Measurements from ENCODE around the gene C14orf180.

Gene C14orf180

DNA sequence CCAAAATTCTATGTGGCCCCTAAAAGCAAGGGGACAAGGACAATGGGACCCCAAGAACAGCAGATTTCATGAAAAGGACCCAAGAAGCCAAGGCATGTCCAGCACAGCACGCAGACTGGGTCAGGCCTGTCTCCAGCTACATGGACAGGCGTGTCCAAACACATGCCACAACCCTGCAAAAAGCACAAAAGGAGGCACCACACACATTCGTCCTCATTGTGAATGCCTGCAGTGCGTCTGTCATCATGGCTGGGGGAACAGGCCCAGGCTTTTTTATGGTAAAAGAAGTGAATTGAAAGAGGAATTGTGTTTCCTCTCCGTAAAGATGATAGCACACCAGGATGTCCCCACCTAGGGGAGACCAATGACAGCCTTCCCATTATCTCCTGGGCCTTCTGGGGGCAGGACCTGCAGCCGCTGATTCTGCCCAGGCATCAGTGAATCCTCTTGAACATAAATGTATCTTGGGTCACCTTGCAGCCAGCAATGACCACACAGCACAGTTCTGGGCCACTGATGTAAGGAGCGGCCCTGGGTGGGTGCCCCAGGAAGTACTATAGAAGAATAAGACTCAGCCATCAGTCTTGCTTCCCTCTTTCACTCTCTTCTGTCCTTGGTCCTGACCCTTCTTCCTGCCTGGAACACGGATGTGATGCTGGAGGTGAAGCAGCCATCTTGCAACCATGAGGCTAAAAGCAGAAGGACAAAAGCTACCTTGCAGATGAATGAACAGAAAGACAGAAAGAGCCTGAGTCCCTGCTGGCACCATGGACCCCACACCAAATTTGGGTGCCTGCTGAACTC lies 29.8 kb upstream of the C14orf180 start:
- no peaks in the 10 kb centered on the region for H3K9me3 ChIP-seq (ENCODE audit: control insufficient read depth, insufficient read depth, low read depth, low read length)
- H3K36me3 ChIP-seq (ENCODE audit: control insufficient read depth in 2 of 2, insufficient read depth in 1 of 2, low read length in 2 of 2), result no peaks in the 10 kb centered on the region
- CTCF ChIA-PET, result no interaction called here
- no peak overlapping the region for H3K4me3 ChIP-seq (ENCODE audit: low read depth, low read length)
- POLR2A ChIA-PET, result no interaction called here
- H3K4me1 ChIP-seq (ENCODE audit: control insufficient read depth, insufficient read depth, low read length), result no peaks in the 10 kb centered on the region
- H3K27ac ChIP-seq (ENCODE audit: extremely low read depth, low read depth, low read length), result no peak overlapping the region
- TF ChIP-seq ZSCAN23 (tag by site-specific recombination; IDR thresholded peaks at IDR 0.05) (no peak), ZNF596 (tag by site-specific recombination; IDR thresholded peaks at IDR 0.05) (no peak), ZNF350 (tag by site-specific recombination; IDR thresholded peaks at IDR 0.05) (no peak), ZNF26 (tag by site-specific recombination; IDR thresholded peaks at IDR 0.05) (no peak), ZNF280D (tag by site-specific recombination; IDR thresholded peaks at IDR 0.05) (peak; percentile 70; the same call in 1 of the 2 replicates), ZNF148 (tag by site-specific recombination; IDR thresholded peaks at IDR 0.05; ENCODE audit: borderline replicate concordance) (no peak), SETDB1 (IDR thresholded peaks at IDR 0.05; ENCODE audit: insufficient read length, low read length) (peak; percentile 39), REST (tag by site-specific recombination; IDR thresholded peaks at IDR 0.05) (peak; percentile 91), SP2 (tag by site-specific recombination; IDR thresholded peaks at IDR 0.05) (no peak), ZNF391 (tag by site-specific recombination; IDR thresholded peaks at IDR 0.05; ENCODE audit: borderline replicate concordance, low read depth) (no peak), ZNF791 (tag by site-specific recombination; IDR thresholded peaks at IDR 0.05) (no peak), ZNF513 (tag by site-specific recombination; IDR thresholded peaks at IDR 0.05) (no peak), ZBTB17 (tag by site-specific recombination; IDR thresholded peaks at IDR 0.05) (no peak), ZIC2 (tag by site-specific recombination; IDR thresholded peaks at IDR 0.05) (no peak), ZFP41 (tag by site-specific recombination; IDR thresholded peaks at IDR 0.05; ENCODE audit: borderline replicate concordance) (no peak)
- TF ChIP-seq, protein P1, sequence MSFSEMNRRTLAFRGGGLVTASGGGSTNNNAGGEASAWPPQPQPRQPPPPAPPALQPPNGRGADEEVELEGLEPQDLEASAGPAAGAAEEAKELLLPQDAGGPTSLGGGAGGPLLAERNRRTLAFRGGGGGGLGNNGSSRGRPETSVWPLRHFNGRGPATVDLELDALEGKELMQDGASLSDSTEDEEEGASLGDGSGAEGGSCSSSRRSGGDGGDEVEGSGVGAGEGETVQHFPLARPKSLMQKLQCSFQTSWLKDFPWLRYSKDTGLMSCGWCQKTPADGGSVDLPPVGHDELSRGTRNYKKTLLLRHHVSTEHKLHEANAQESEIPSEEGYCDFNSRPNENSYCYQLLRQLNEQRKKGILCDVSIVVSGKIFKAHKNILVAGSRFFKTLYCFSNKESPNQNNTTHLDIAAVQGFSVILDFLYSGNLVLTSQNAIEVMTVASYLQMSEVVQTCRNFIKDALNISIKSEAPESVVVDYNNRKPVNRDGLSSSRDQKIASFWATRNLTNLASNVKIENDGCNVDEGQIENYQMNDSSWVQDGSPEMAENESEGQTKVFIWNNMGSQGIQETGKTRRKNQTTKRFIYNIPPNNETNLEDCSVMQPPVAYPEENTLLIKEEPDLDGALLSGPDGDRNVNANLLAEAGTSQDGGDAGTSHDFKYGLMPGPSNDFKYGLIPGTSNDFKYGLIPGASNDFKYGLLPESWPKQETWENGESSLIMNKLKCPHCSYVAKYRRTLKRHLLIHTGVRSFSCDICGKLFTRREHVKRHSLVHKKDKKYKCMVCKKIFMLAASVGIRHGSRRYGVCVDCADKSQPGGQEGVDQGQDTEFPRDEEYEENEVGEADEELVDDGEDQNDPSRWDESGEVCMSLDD (tag by site-specific recombination; IDR thresholded peaks at IDR 0.05), result no peak
- TF ChIP-seq, protein P2, sequence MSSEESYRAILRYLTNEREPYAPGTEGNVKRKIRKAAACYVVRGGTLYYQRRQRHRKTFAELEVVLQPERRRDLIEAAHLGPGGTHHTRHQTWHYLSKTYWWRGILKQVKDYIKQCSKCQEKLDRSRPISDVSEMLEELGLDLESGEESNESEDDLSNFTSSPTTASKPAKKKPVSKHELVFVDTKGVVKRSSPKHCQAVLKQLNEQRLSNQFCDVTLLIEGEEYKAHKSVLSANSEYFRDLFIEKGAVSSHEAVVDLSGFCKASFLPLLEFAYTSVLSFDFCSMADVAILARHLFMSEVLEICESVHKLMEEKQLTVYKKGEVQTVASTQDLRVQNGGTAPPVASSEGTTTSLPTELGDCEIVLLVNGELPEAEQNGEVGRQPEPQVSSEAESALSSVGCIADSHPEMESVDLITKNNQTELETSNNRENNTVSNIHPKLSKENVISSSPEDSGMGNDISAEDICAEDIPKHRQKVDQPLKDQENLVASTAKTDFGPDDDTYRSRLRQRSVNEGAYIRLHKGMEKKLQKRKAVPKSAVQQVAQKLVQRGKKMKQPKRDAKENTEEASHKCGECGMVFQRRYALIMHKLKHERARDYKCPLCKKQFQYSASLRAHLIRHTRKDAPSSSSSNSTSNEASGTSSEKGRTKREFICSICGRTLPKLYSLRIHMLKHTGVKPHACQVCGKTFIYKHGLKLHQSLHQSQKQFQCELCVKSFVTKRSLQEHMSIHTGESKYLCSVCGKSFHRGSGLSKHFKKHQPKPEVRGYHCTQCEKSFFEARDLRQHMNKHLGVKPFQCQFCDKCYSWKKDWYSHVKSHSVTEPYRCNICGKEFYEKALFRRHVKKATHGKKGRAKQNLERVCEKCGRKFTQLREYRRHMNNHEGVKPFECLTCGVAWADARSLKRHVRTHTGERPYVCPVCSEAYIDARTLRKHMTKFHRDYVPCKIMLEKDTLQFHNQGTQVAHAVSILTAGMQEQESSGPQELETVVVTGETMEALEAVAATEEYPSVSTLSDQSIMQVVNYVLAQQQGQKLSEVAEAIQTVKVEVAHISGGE (tag by site-specific recombination; conservative IDR thresholded peaks at IDR 0.05; ENCODE audit: low read depth), result no peak
